Kidney (tissue), 14 donors: ENCODE results near the gene BTN3A1. TPM values are rescaled to one million over a fixed set of nuclear protein-coding genes. Genes with fewer than 3 reads are reported as not detected.

Experiments
- DNase-seq, 5 donors: peaks; one replicate each; pipeline ENCODE4 v3.0.0-alpha.2; 2013 to 2020
- FAIRE-seq: peaks from 2 replicates; lab custom pipeline; 2012; peaks lifted over from hg19 to GRCh38; lab: Jason Lieb, UNC
- H3K27ac ChIP-seq, 2 donors: one replicate each; pipeline ENCODE4 v1.7.0; 2013; ENCODE audit warnings: low read depth in 2 of 2, low read length in 2 of 2, inconsistent platforms in 1 of 2
- H3K27me3 ChIP-seq: one replicate; pipeline ENCODE4 v1.7.1; 2013; ENCODE audit warnings: low read length, inconsistent platforms; ENCODE audit not compliant: control insufficient read depth, insufficient read depth
- H3K36me3 ChIP-seq, 3 donors: one replicate each; pipeline versions ENCODE4 v1.7.0 to v1.7.1; 2013; ENCODE audit warnings: low read length in 3 of 3, control low read depth in 1 of 3, inconsistent platforms in 1 of 3; ENCODE audit not compliant: insufficient read depth in 3 of 3, control insufficient read depth in 2 of 3
- H3K4me1 ChIP-seq, 3 donors: one replicate each; pipeline versions ENCODE4 v1.7.0 to v1.7.1; 2013; ENCODE audit warnings: low read length in 3 of 3, inconsistent platforms in 1 of 3, low read depth in 1 of 3; ENCODE audit not compliant: control insufficient read depth in 2 of 3, insufficient read depth in 2 of 3
- H3K4me3 ChIP-seq, 3 donors: one replicate each; pipeline versions ENCODE4 v1.7.0 to v1.8.1; 2013; ENCODE audit warnings: low read length in 3 of 3, control low read depth in 1 of 3, inconsistent platforms in 1 of 3
- H3K9ac ChIP-seq, 3 donors: one replicate each; pipeline versions ENCODE4 v1.7.0 to v1.7.1; 2013; ENCODE audit warnings: low read length in 3 of 3, control low read depth in 1 of 3, inconsistent platforms in 1 of 3
- H3K9me3 ChIP-seq, 3 donors: one replicate each; pipeline versions ENCODE4 v1.7.0 to v1.7.1; 2013; ENCODE audit warnings: low read length in 3 of 3, control low read depth in 1 of 3, inconsistent platforms in 1 of 3; ENCODE audit not compliant: control insufficient read depth in 2 of 3, insufficient read depth in 1 of 3
- CTCF ChIP-seq: IDR thresholded peaks from 3 replicates; pipeline ENCODE4 v1.5.1; 2012; ENCODE audit warnings: mild to moderate bottlenecking, moderate library complexity, borderline replicate concordance; ENCODE audit not compliant: insufficient read depth; ENCODE audit errors: extremely low read depth
- intact Hi-C: fragments of 100-400 bp; cut with DNase I; formaldehyde crosslinking; loops from one replicate; pipeline ENCODE4 v1.11.1; 2022
- polyA plus RNA-seq: library from polyadenylated mRNA; stranded (reverse); fragments of 350-450 nt; fragmentation: Illumina TruSeq; extraction: RNeasy Lipid Tissue Mini Kit (QIAGEN cat#74804); gene quantifications from one replicate; pipeline ENCODE4 v1.2.3, GENCODE V29; 2014; ENCODE audit warnings: low read depth, low replicate concordance; ENCODE audit not compliant: insufficient read depth
- total RNA-seq: library from RNA; stranded (reverse); fragmentation: NEBNext Ultra II Directional; extraction: Animal tissue kit (Norgen Biotek cat#: 25700); gene quantifications from one replicate; pipeline ENCODE4 v1.2.1, GENCODE V29; 2021
- donor health status: control.
- donor health status: control.
- donor health status: control.
- donor health status: control.
- donor health status: control.
- donor health status: DM: yes; HTN: yes; CAD: no.
- donor health status: Normal renal cell carcinoma (clear cell type).

Gene BTN3A1
- total and polyA plus RNA-seq, 2 donors from 2014 or later, result 13.8 to 23.1 TPM

- intact Hi-C loops, result no loop called here
- no peaks in the 10 kb centered on the region for H3K9me3 ChIP-seq
- H3K4me3 ChIP-seq, result no peak overlapping the region
- no peak for DNase-seq
- H3K27me3 ChIP-seq, result no peaks in the 10 kb centered on the region
- peaks cover 0 to 5% (median 4%) of the 10 kb centered on the region in 3 donors for H3K36me3 ChIP-seq
- no peak overlapping the region for H3K27ac ChIP-seq
- FAIRE-seq, result no peak
- H3K9ac ChIP-seq, result no peak overlapping the region
- no peaks in the 10 kb centered on the region for H3K4me1 ChIP-seq
- no peak for TF ChIP-seq CTCF
Measured at GRCh38 chr6:26412228-26412627, 10.2 kb downstream of the BTN3A1 start.

GRCh38 chr6:26412954-26413353 lies 10.9 kb downstream of the BTN3A1 start:
- H3K9ac ChIP-seq, result no peak overlapping the region
- no peaks in the 10 kb centered on the region for H3K27me3 ChIP-seq
- H3K9me3 ChIP-seq, result no peaks in the 10 kb centered on the region
- no peaks in the 10 kb centered on the region for H3K4me1 ChIP-seq
- H3K36me3 ChIP-seq, result peaks cover 0 to 5% (median 4%) of the 10 kb centered on the region in 3 donors
- H3K4me3 ChIP-seq, result no peak overlapping the region
- no peak for TF ChIP-seq CTCF
- DNase-seq (no peak), FAIRE-seq (no peak)
- H3K27ac ChIP-seq, result no peak overlapping the region
- intact Hi-C loops, result no loop called here

- H3K4me1 ChIP-seq, result no peaks in the 10 kb centered on the region
- no peak for DNase-seq
- no peak for FAIRE-seq
- no peak for TF ChIP-seq CTCF
- no peaks in the 10 kb centered on the region for H3K27me3 ChIP-seq
- H3K9ac ChIP-seq, result no peak overlapping the region
- intact Hi-C loops, result no loop called here
- H3K36me3 ChIP-seq, result peaks cover 0 to 5% (median 4%) of the 10 kb centered on the region in 3 donors
- no peak overlapping the region for H3K27ac ChIP-seq
- no peak overlapping the region for H3K4me3 ChIP-seq
- H3K9me3 ChIP-seq, result no peaks in the 10 kb centered on the region
Measured at GRCh38 chr6:26414281-26414680, 12.2 kb downstream of the BTN3A1 start.

GRCh38 chr6:26415036-26415614 lies 13.1 kb downstream of the BTN3A1 start:
- DNase-seq (no peak), FAIRE-seq (no peak)
- Histone ChIP-seq H3K4me1 (no peaks in the 10 kb centered on the region), H3K4me3 (no peak overlapping the region), H3K27me3 (no peaks in the 10 kb centered on the region), H3K9me3 (no peaks in the 10 kb centered on the region), H3K27ac (no peak overlapping the region), H3K36me3 (peaks cover 0 to 4% (median 0%) of the 10 kb centered on the region in 3 donors), H3K9ac (no peak overlapping the region)
- intact Hi-C loops, result no loop called here
- no peak for TF ChIP-seq CTCF
